ENCODE data around the gene SAXO2.

The SAXO2 gene

DNA sequence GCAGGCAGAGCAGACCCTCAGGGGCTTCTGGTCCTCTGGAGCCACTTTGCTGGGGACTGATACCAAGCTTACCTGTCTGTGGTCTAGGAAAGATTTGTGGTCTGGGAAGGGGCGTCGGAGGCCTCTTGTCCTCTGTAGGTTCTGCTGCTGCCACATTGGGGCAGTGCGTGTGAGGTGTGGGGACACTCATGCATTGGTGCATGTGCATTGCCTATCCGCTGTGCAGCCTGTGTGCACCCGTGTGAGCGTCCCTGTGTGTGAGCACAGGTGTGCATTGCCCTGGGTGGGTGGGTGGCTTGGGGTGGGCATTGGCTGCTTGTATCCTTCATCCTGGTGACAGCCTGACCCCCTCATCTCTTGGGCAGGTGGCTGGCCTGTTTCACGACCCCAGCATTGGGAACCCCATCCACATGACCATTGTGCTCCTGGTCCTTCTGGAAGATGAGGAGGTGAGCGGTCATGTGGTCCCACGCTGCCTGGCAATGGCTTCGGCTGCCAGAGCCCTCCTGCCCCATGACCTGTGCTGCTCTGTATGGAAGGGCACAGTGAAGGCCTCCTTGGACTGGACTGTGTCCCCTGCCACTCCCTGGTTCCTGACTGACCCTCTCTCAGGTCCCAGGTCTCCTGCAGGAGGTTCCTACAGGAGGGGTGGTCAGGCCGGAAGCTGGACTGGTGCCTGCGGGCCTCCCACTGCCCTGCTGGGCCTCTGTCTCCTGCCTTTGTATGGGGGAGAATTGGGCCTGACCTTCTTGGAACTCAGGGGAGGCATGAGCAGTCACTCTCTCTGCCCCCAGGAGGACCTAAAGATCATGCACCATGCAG lies 41.5 kb downstream of the SAXO2 start:
- Histone ChIP-seq H3K27ac (ENCODE audit: low read length) (no peak overlapping the region), H3K36me3 (replicated peaks; ENCODE audit: low read depth, low read length) (no peaks in the 10 kb centered on the region), H3K79me2 (ENCODE audit: low read length) (no peaks in the 10 kb centered on the region), H2AFZ (ENCODE audit: low read depth, low read length) (no peak overlapping the region), H3K4me2 (ENCODE audit: low read length) (no peak overlapping the region), H4K20me1 (ENCODE audit: insufficient read depth, low read length) (no peaks in the 10 kb centered on the region), H3K9me3 (ENCODE audit: insufficient read depth, low read length) (no peaks in the 10 kb centered on the region), H3K4me1 (ENCODE audit: low read length) (no peaks in the 10 kb centered on the region), H3K4me3 (ENCODE audit: low read length) (no peak overlapping the region), H3K9ac (ENCODE audit: low read length) (no peak overlapping the region), H3K27me3 (ENCODE audit: low read depth, low read length) (no peaks in the 10 kb centered on the region)
- TF ChIP-seq, protein P1, sequence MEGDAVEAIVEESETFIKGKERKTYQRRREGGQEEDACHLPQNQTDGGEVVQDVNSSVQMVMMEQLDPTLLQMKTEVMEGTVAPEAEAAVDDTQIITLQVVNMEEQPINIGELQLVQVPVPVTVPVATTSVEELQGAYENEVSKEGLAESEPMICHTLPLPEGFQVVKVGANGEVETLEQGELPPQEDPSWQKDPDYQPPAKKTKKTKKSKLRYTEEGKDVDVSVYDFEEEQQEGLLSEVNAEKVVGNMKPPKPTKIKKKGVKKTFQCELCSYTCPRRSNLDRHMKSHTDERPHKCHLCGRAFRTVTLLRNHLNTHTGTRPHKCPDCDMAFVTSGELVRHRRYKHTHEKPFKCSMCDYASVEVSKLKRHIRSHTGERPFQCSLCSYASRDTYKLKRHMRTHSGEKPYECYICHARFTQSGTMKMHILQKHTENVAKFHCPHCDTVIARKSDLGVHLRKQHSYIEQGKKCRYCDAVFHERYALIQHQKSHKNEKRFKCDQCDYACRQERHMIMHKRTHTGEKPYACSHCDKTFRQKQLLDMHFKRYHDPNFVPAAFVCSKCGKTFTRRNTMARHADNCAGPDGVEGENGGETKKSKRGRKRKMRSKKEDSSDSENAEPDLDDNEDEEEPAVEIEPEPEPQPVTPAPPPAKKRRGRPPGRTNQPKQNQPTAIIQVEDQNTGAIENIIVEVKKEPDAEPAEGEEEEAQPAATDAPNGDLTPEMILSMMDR (IDR thresholded peaks at IDR 0.05; ENCODE audit: low read depth, low read length): no peak
- TF ChIP-seq EZH2phosphoT487 (IDR thresholded peaks at IDR 0.05; ENCODE audit: low read depth): no peak

DNA sequence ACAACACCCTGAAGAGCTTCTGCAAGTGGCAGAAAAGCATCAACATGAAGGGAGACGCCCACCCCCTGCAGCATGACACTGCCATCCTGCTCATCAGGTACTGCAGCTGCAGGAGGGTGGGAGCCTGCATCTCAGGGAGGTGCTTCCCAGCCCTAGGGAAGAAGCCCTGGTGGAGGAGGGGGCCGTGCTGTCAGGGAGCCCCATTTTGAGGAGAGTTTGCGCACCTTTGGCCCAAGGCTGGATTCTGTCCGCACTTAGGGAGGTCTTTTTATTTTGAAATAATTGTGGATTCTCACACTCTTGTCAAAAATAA lies 42.1 kb downstream of the SAXO2 start:
- Histone ChIP-seq H3K36me3 (replicated peaks; ENCODE audit: low read depth, low read length) (no peaks in the 10 kb centered on the region), H3K27ac (ENCODE audit: low read length) (no peak overlapping the region), H3K27me3 (ENCODE audit: low read depth, low read length) (no peaks in the 10 kb centered on the region), H3K4me2 (ENCODE audit: low read length) (no peak overlapping the region), H3K79me2 (ENCODE audit: low read length) (no peaks in the 10 kb centered on the region), H3K9me3 (ENCODE audit: insufficient read depth, low read length) (no peaks in the 10 kb centered on the region), H2AFZ (ENCODE audit: low read depth, low read length) (no peak overlapping the region), H3K9ac (ENCODE audit: low read length) (no peak overlapping the region), H3K4me1 (ENCODE audit: low read length) (no peaks in the 10 kb centered on the region), H3K4me3 (ENCODE audit: low read length) (no peak overlapping the region), H4K20me1 (ENCODE audit: insufficient read depth, low read length) (no peaks in the 10 kb centered on the region)
- no peak for TF ChIP-seq EZH2phosphoT487 (IDR thresholded peaks at IDR 0.05; ENCODE audit: low read depth)

DNA sequence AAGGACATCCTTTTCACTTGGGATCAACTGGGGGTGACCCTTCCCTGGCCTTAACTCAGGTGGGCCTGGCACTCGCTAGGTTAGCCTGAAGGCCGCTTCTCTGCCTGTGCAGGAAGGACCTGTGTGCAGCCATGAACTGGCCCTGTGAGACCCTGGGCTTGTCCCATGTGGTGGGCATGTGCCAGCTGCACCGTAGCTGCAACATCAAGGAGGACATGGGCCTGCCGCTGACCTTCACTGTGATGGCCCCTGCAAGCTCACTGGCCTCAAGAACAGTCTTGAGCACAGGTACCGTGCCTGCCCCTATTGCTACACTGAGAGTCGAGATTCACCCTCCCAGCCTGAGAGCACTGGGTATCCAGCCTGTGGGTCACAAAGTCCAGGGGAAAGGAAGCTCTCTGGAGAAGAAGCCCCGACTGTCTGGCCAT lies 43.0 kb downstream of the SAXO2 start:
- H2AFZ ChIP-seq (ENCODE audit: low read depth, low read length): no peak overlapping the region
- H3K27me3 ChIP-seq (ENCODE audit: low read depth, low read length): peaks cover 4% of the 10 kb centered on the region; the same call in 1 of the 2 replicates
- TF ChIP-seq, protein P1 (IDR thresholded peaks at IDR 0.05; ENCODE audit: low read depth, low read length): no peak
- no peak for TF ChIP-seq EZH2phosphoT487 (IDR thresholded peaks at IDR 0.05; ENCODE audit: low read depth)
- no peak overlapping the region for H3K4me3 ChIP-seq (ENCODE audit: low read length)
- no peaks in the 10 kb centered on the region for H4K20me1 ChIP-seq (ENCODE audit: insufficient read depth, low read length)
- no peaks in the 10 kb centered on the region for H3K4me1 ChIP-seq (ENCODE audit: low read length)
- no peak overlapping the region for H3K9ac ChIP-seq (ENCODE audit: low read length)
- H3K79me2 ChIP-seq (ENCODE audit: low read length): no peaks in the 10 kb centered on the region
- H3K9me3 ChIP-seq (ENCODE audit: insufficient read depth, low read length): no peaks in the 10 kb centered on the region
- H3K36me3 ChIP-seq (replicated peaks; ENCODE audit: low read depth, low read length): no peaks in the 10 kb centered on the region
- no peak overlapping the region for H3K27ac ChIP-seq (ENCODE audit: low read length)
- no peak overlapping the region for H3K4me2 ChIP-seq (ENCODE audit: low read length)

DNA sequence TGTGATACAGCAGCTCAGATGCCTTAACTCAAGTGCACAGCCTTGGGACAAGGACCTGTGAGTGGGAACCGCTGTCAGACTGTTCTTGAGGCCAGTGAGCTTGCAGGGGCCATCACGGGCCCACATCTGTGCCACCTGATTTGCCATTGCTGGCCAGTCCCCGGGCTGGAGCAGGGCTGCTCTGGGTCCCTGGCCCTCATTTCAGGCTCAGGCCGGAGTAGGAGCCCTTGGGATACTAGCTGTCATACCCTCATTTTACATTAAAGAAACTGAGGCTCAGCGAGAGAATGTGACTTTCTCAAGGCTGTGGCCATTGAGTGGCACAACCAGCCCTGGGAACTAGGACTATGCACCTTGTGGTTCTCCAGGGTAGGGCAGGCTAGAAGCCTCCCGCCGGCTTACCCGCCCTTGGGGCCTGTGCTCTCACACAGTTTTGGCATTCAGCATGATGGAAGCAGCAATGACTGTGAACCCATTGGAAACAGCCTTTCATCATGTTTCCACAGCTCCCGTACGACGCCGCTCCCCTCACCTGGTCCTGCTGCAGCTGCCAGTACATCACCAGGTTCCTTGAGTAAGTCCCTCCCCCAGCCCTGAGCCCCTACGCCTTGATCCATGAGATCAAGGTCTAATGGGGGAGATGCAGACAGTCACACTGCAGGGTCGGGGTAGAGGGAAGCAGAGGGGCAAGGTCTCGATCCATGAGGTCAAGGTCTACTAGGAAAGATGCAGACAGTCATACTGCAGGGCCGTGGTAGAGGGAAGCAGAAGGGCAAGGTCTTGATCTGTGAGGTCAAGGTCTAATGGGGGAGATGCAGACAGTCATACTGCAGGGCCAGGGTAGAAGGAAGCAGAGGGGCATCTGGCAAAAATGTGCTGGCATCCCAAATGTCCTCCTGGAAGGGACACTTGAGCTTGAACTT lies 44.4 kb downstream of the SAXO2 start:
- no peaks in the 10 kb centered on the region for H3K36me3 ChIP-seq (replicated peaks; ENCODE audit: low read depth, low read length)
- no peak overlapping the region for H3K9ac ChIP-seq (ENCODE audit: low read length)
- TF ChIP-seq, protein P1 (IDR thresholded peaks at IDR 0.05; ENCODE audit: low read depth, low read length): no peak
- no peak for TF ChIP-seq EZH2phosphoT487 (IDR thresholded peaks at IDR 0.05; ENCODE audit: low read depth)
- H3K27me3 ChIP-seq (ENCODE audit: low read depth, low read length): peaks cover 7% of the 10 kb centered on the region; the same call in 1 of the 2 replicates
- H4K20me1 ChIP-seq (ENCODE audit: insufficient read depth, low read length): no peaks in the 10 kb centered on the region
- no peaks in the 10 kb centered on the region for H3K4me1 ChIP-seq (ENCODE audit: low read length)
- no peak overlapping the region for H3K27ac ChIP-seq (ENCODE audit: low read length)
- no peaks in the 10 kb centered on the region for H3K79me2 ChIP-seq (ENCODE audit: low read length)
- no peaks in the 10 kb centered on the region for H3K9me3 ChIP-seq (ENCODE audit: insufficient read depth, low read length)
- no peak overlapping the region for H3K4me3 ChIP-seq (ENCODE audit: low read length)
- H2AFZ ChIP-seq (ENCODE audit: low read depth, low read length): no peak overlapping the region
- no peak overlapping the region for H3K4me2 ChIP-seq (ENCODE audit: low read length)

All from OCI-LY3 (cell line).